ENCODE data around the gene ABHD15.

ABHD15 gene

GRCh38 chr17:29533976-29534375 lies 32.9 kb downstream of the ABHD15 start:
- no peak for DNase-seq (ENCODE audit: low spot score)

- no peak for DNase-seq (ENCODE audit: low spot score)
These were observed 40.5 kb downstream of the ABHD15 start for GRCh38 chr17:29526322-29526721.

- no peak for DNase-seq (ENCODE audit: low spot score)
These were observed 42.1 kb downstream of the ABHD15 start for GRCh38 chr17:29524692-29525091.

- DNase-seq (ENCODE audit: low spot score) = no peak
These were observed 48.5 kb downstream of the ABHD15 start for GRCh38 chr17:29518359-29518758.

- no peak for DNase-seq (ENCODE audit: low spot score)
These were observed 52.0 kb downstream of the ABHD15 start for GRCh38 chr17:29514792-29515191.

- no peak for DNase-seq (ENCODE audit: low spot score)
These were observed 55.9 kb downstream of the ABHD15 start for GRCh38 chr17:29510953-29511352.
